HCT116 (cell line): ENCODE data around the gene VAV2. TPM values are rescaled to one million over a fixed set of nuclear protein-coding genes. Genes with fewer than 3 reads are reported as not detected.

Experiments
- ATAC-seq: fragments of 200-7000 bp; cut with Tn5 transposase; 2 replicates; pipeline ENCODE4 v1.9.1; 2020; ENCODE audit warnings: mild to moderate bottlenecking, moderate library complexity
- BruUV-seq: library from RNA; stranded (reverse); fragments of 400-500 nt; replicated peaks from 2 replicates; lab custom pipeline; 2021; lab: Mats Ljungman, UMichigan
- CTCF ChIA-PET: fragments of 300-600 bp; sonication (Branson Sonifier 250); formaldehyde crosslinking; loops from one replicate; lab custom pipeline; 2021; ENCODE audit warnings: antibody characterized with exemption; lab: Charles Lee
- POLR2A ChIA-PET: fragments of 300-600, 350-600 bp; sonication (Branson Sonifier 250); formaldehyde crosslinking; loops from one replicate; lab custom pipeline; 2021; ENCODE audit warnings: antibody characterized with exemption; lab: Charles Lee
- RAD21 ChIA-PET, 2 experiments: fragments of 300-600 bp; sonication (Branson Sonifier 250); formaldehyde crosslinking; loops; one replicate each; lab custom pipeline; 2023; ENCODE audit warnings: low total read pairs in 2 of 2; ENCODE audit not compliant: uncharacterized antibody in 2 of 2, unreplicated experiment in 2 of 2, low non-redundant PET in 1 of 2; lab: Charles Lee
- DNase-seq: peaks from one replicate; pipeline ENCODE4 v3.0.0-alpha.2; 2010; ENCODE audit warnings: low read depth, low spot score
- H2AFZ ChIP-seq: fragments of 200-600 bp; shearing (Covaris generic), sonication (generic); 2 replicates; pipeline ENCODE4 v1.6.1; 2017; ENCODE audit warnings: low read depth, mixed run types, mixed read lengths, antibody characterized with exemption, low read length; ENCODE audit not compliant: poor library complexity, severe bottlenecking
- H3K27ac ChIP-seq: 2 replicates; pipeline ENCODE4 v1.5.1; 2012; ENCODE audit warnings: low read depth, low read length
- H3K27me3 ChIP-seq: fragments of 200-600 bp; sonication (generic); 2 replicates; pipeline ENCODE4 v1.6.1; 2016; ENCODE audit warnings: mixed run types, low read length, mixed read lengths; ENCODE audit not compliant: insufficient read depth
- H3K36me3 ChIP-seq, 2 experiments: fragments of 200-500 bp in 1 of 2; fragments of 200-600 bp in 1 of 2; sonication (Bioruptor generic) in 1 of 2; sonication (generic) in 1 of 2; 2 replicates each; pipeline versions ENCODE4 v1.5.1 to v1.6.1; 2014 to 2016; ENCODE audit warnings: low read length in 2 of 2, inconsistent platforms in 1 of 2, mixed read lengths in 1 of 2, mixed run types in 1 of 2; ENCODE audit not compliant: insufficient read depth in 2 of 2, control insufficient read depth in 1 of 2
- H3K4me1 ChIP-seq, 2 experiments: fragments of 200-600 bp in 1 of 2; sonication (generic) in 1 of 2; 2 replicates each; pipeline versions ENCODE4 v1.5.1 to v1.6.1; 2012 to 2017; ENCODE audit warnings: low read length in 2 of 2, inconsistent platforms in 1 of 2, mild to moderate bottlenecking in 1 of 2, mixed read lengths in 1 of 2, mixed run types in 1 of 2, moderate library complexity in 1 of 2; ENCODE audit not compliant: insufficient read depth in 2 of 2, control insufficient read depth in 1 of 2
- H3K4me2 ChIP-seq: fragments of 200-600 bp; sonication (generic); 2 replicates; pipeline ENCODE4 v1.6.1; 2017; ENCODE audit warnings: mixed run types, low read length, mixed read lengths
- H3K4me3 ChIP-seq, 2 experiments: fragments of 200-600 bp in 1 of 2; sonication (generic) in 1 of 2; replicated peaks in 1 of 2; 2 replicates each; pipeline ENCODE4 v1.5.1; 2011 to 2016; ENCODE audit warnings: low read length in 2 of 2, control low read depth in 1 of 2, low read depth in 1 of 2, mild to moderate bottlenecking in 1 of 2, mixed read lengths in 1 of 2, mixed run types in 1 of 2
- H3K79me2 ChIP-seq: fragments of 200-600 bp; sonication (generic); 2 replicates; pipeline ENCODE4 v1.6.1; 2017; ENCODE audit warnings: mild to moderate bottlenecking, mixed run types, low read length, moderate library complexity, mixed read lengths; ENCODE audit not compliant: insufficient read depth
- H3K9ac ChIP-seq: fragments of 200-600 bp; sonication (generic); 2 replicates; pipeline ENCODE4 v1.6.1; 2016; ENCODE audit warnings: low read length, mixed read lengths
- H3K9me2 ChIP-seq: fragments of 200-600 bp; sonication (generic), shearing (Covaris generic); 2 replicates; pipeline ENCODE4 v1.6.1; 2017; ENCODE audit warnings: mixed run types, mild to moderate bottlenecking, moderate library complexity; ENCODE audit not compliant: insufficient read depth
- H3K9me3 ChIP-seq, 2 experiments: fragments of 200-500 bp in 1 of 2; fragments of 200-600 bp in 1 of 2; sonication (Bioruptor generic) in 1 of 2; sonication (generic) in 1 of 2; 2 replicates each; pipeline ENCODE4 v1.6.1; 2014 to 2017; ENCODE audit warnings: low read length in 2 of 2, mixed read lengths in 2 of 2, inconsistent platforms in 1 of 2, low read depth in 1 of 2, mild to moderate bottlenecking in 1 of 2, mixed run types in 1 of 2, moderate library complexity in 1 of 2; ENCODE audit not compliant: control insufficient read depth in 1 of 2, insufficient read depth in 1 of 2
- H4K20me1 ChIP-seq: fragments of 200-600 bp; sonication (generic), shearing (Covaris generic); 2 replicates; pipeline ENCODE4 v1.6.1; 2017; ENCODE audit warnings: mixed run types, mild to moderate bottlenecking, moderate library complexity; ENCODE audit not compliant: insufficient read depth
- CBX3 ChIP-seq: IDR thresholded peaks from 2 replicates; pipeline ENCODE4 v1.6.1; 2012; ENCODE audit warnings: low read depth
- ELF1 ChIP-seq: IDR thresholded peaks from 2 replicates; pipeline ENCODE4 v1.6.1; 2012; ENCODE audit warnings: low read depth, borderline replicate concordance
- EZH2 ChIP-seq: fragments of 200-600 bp; sonication (generic); IDR thresholded peaks from 2 replicates; pipeline ENCODE4 v1.6.1; 2017; ENCODE audit warnings: antibody characterized with exemption, mixed run types
- EZH2phosphoT487 ChIP-seq: fragments of 200-600 bp; IDR thresholded peaks from 2 replicates; pipeline ENCODE4 v1.6.1; 2018; ENCODE audit warnings: antibody characterized with exemption, borderline replicate concordance
- FOSL1 ChIP-seq: IDR thresholded peaks from 2 replicates; pipeline ENCODE4 v1.6.1; 2012; ENCODE audit warnings: low read depth
- JUND ChIP-seq: IDR thresholded peaks from 2 replicates; pipeline ENCODE4 v1.6.1; 2012
- POLR2A ChIP-seq: IDR thresholded peaks from 2 replicates; pipeline ENCODE4 v1.7.0; 2011; ENCODE audit warnings: borderline replicate concordance; ENCODE audit not compliant: insufficient read depth, insufficient read length; ENCODE audit errors: extremely low read depth
- POLR2AphosphoS5 ChIP-seq: IDR thresholded peaks from 2 replicates; pipeline ENCODE4 v1.6.1; 2011; ENCODE audit warnings: mild to moderate bottlenecking, low read depth, low read length, moderate library complexity
- RAD21 ChIP-seq: IDR thresholded peaks from 2 replicates; pipeline ENCODE4 v1.6.1; 2012; ENCODE audit warnings: low read depth, mild to moderate bottlenecking
- SIN3A ChIP-seq: IDR thresholded peaks from 2 replicates; pipeline ENCODE4 v1.6.1; 2012; ENCODE audit warnings: low read depth
- SRF ChIP-seq: IDR thresholded peaks from 2 replicates; pipeline ENCODE4 v1.6.1; 2012; ENCODE audit warnings: low read depth
- TCF7L2 ChIP-seq: IDR thresholded peaks from 2 replicates; pipeline ENCODE4 v1.7.0; 2011; ENCODE audit warnings: borderline replicate concordance, inconsistent platforms; ENCODE audit not compliant: insufficient read depth, insufficient read length; ENCODE audit errors: extremely low read depth
- YY1 ChIP-seq: IDR thresholded peaks from 2 replicates; pipeline ENCODE4 v1.6.1; 2011; ENCODE audit warnings: low read length, low read depth, moderate library complexity, mild to moderate bottlenecking; ENCODE audit not compliant: insufficient replicate concordance; ENCODE audit errors: extremely low read depth
- ZFX ChIP-seq: fragments of 450-650 bp; IDR thresholded peaks from 2 replicates; pipeline ENCODE4 v1.6.1; 2017
- ZNF274 ChIP-seq: fragments of 200-500 bp; sonication (Bioruptor generic); IDR thresholded peaks from 2 replicates; pipeline ENCODE4 v1.6.1; 2014; ENCODE audit warnings: mild to moderate bottlenecking, low read depth, low read length, inconsistent platforms
- intact Hi-C: fragments of 100-400 bp; cut with micrococcal nuclease; formaldehyde crosslinking; loops from 2 replicates; pipeline ENCODE4 v1.10.0; 2022
- total RNA-seq: library from RNA; stranded (reverse); gene quantifications from one replicate; pipeline ENCODE4 v1.2.1, GENCODE V29; 2021; ENCODE audit not compliant: unreplicated experiment
- TF ChIP-seq, protein P1 (sequence below), 3 experiments: fragments of 200-600 bp in 1 of 3; sonication (generic) in 1 of 3; IDR thresholded peaks in 2 of 3; conservative IDR thresholded peaks in 1 of 3; 2 replicates each; pipeline ENCODE4 v1.5.1; 2012 to 2017; ENCODE audit warnings: low read depth in 2 of 3, low read length in 2 of 3, antibody characterized with exemption in 1 of 3, borderline replicate concordance in 1 of 3, control low read depth in 1 of 3, mild to moderate bottlenecking in 1 of 3, mixed read lengths in 1 of 3, mixed run types in 1 of 3, moderate library complexity in 1 of 3; ENCODE audit not compliant: insufficient read depth in 1 of 3
- TF ChIP-seq, protein P2 (sequence below): IDR thresholded peaks from 2 replicates; pipeline ENCODE4 v1.6.1; 2012
- TF ChIP-seq, protein P3 (sequence below): IDR thresholded peaks from 2 replicates; pipeline ENCODE4 v1.6.1; 2012

VAV2 gene
- total RNA-seq, 1 experiment from 2014 or later: 33.2 TPM

DNA sequence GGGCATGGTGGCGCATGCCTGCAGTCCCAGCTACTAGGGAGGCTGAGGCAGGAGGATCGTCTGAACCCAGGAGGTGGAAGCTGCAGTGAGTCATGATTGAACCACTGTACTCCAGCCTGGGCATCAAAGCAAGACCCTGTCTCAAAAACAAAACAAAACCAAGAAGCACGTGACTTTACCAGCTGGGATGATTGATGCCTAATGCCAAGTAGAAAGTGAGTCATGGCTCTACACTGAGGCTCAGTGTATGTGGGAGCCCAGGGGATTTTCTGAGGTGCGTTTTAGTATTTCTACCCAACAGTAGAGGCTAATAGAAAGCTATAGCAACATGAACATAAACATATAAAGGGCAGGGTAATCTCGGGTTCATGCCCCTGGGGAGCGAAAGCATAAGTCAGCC is 19.3 kb upstream of the VAV2 start:
- BruUV-seq: no TSS peak
- H3K9me3 ChIP-seq: peaks cover 10 to 16% of the 10 kb centered on the region in 2 experiments; a peak in 2 of 4 replicates
- CTCF ChIA-PET: no interaction called here

More for the DNA sequence above, 19.3 kb upstream of the VAV2 start:
- H3K4me2 ChIP-seq: no peak overlapping the region
- no peaks in the 10 kb centered on the region for H3K9me2 ChIP-seq
- no peak for DNase-seq
- no peaks in the 10 kb centered on the region for H3K27me3 ChIP-seq
- no peak overlapping the region for H2AFZ ChIP-seq
- H4K20me1 ChIP-seq: no peaks in the 10 kb centered on the region
- POLR2A ChIA-PET: no interaction called here
- H3K79me2 ChIP-seq: no peaks in the 10 kb centered on the region
- no peak overlapping the region for H3K4me3 ChIP-seq
- RAD21 ChIA-PET: no interaction called here
- H3K27ac ChIP-seq: no peak overlapping the region
- H3K4me1 ChIP-seq: no peaks in the 10 kb centered on the region
- no peak overlapping the region for H3K9ac ChIP-seq
- H3K36me3 ChIP-seq: no peaks in the 10 kb centered on the region
- TF ChIP-seq POLR2AphosphoS5 (no peak), CBX3 (no peak), EZH2 (no peak), ZNF274 (no peak), RAD21 (no peak), SIN3A (no peak), TCF7L2 (no peak), EZH2phosphoT487 (no peak), POLR2A (no peak), JUND (no peak), FOSL1 (no peak), YY1 (no peak), SRF (no peak), ELF1 (no peak), ZFX (no peak)
- TF ChIP-seq, protein P1, sequence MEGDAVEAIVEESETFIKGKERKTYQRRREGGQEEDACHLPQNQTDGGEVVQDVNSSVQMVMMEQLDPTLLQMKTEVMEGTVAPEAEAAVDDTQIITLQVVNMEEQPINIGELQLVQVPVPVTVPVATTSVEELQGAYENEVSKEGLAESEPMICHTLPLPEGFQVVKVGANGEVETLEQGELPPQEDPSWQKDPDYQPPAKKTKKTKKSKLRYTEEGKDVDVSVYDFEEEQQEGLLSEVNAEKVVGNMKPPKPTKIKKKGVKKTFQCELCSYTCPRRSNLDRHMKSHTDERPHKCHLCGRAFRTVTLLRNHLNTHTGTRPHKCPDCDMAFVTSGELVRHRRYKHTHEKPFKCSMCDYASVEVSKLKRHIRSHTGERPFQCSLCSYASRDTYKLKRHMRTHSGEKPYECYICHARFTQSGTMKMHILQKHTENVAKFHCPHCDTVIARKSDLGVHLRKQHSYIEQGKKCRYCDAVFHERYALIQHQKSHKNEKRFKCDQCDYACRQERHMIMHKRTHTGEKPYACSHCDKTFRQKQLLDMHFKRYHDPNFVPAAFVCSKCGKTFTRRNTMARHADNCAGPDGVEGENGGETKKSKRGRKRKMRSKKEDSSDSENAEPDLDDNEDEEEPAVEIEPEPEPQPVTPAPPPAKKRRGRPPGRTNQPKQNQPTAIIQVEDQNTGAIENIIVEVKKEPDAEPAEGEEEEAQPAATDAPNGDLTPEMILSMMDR (IDR thresholded peaks at IDR 0.05 in 2 of 3, conservative IDR thresholded peaks at IDR 0.05 in 1 of 3; ENCODE audit: borderline replicate concordance in 1 of 3, insufficient read depth in 1 of 3, low read depth in 2 of 3, low read length in 2 of 3): no peak
- TF ChIP-seq, protein P2, sequence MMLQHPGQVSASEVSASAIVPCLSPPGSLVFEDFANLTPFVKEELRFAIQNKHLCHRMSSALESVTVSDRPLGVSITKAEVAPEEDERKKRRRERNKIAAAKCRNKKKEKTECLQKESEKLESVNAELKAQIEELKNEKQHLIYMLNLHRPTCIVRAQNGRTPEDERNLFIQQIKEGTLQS: no peak
- TF ChIP-seq, protein P3, sequence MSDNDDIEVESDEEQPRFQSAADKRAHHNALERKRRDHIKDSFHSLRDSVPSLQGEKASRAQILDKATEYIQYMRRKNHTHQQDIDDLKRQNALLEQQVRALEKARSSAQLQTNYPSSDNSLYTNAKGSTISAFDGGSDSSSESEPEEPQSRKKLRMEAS: no peak
- intact Hi-C loops: no loop called here
- no peak for ATAC-seq
